ENCODE results near the gene NRXN3.
"Not testable (repeated sequence)": the region's sequence is repeated elsewhere in the genome, so short reads cannot be mapped to it uniquely, and the experiment has no call there.

Gene NRXN3

GRCh38 chr14:78486081-78486480 lies 315.9 kb downstream of the NRXN3 start:
- no peak for DNase-seq (ENCODE audit: low read depth in 2 of 2)

DNA sequence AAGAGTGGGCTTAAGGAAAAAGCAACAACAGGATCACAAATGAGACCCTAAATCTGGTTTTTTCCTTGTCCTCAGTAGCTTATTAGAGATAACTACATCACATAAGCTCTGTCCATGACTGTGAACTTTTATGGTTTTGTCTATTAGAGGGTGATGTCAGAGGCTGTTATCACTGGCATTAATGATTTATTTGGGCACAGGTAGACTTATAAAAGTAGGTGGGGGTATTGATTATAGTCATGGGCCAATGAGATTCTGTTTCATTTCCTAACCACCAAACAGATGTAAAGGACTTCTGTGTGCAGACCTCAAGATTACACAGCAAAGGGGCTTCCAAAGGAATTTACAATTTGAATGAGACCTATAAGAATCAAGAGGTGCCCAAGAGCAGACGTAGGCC lies 316.4 kb downstream of the NRXN3 start:
- no peak for DNase-seq (ENCODE audit: low read depth in 2 of 2)

DNA sequence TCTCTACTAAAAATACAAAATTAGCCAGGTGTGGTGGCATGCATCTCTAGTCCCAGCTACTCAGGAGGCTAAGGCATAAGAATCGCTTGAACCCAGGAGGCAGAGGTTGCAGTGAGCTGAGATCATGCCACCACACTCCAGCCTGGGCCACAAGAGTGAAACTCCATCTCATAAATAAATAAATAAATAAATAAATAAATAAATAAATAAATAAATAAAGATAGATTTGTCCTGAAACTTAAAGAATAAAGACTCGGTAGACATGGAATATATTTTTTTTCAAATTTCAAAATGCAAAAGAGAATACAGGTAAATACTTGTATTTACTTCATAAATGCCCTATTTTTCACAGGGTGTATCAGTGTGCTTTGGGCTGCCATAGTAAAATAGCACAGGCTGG lies 317.4 kb downstream of the NRXN3 start:
- DNase-seq (ENCODE audit: low read depth in 2 of 2) = not testable (repeated sequence)

- DNase-seq (ENCODE audit: low read depth in 2 of 2) = no peak
These were observed 318.8 kb downstream of the NRXN3 start for GRCh38 chr14:78488938-78489337.

- DNase-seq (ENCODE audit: low read depth in 2 of 2) = no peak
These were observed 320.9 kb downstream of the NRXN3 start for GRCh38 chr14:78491048-78491447.

DNA sequence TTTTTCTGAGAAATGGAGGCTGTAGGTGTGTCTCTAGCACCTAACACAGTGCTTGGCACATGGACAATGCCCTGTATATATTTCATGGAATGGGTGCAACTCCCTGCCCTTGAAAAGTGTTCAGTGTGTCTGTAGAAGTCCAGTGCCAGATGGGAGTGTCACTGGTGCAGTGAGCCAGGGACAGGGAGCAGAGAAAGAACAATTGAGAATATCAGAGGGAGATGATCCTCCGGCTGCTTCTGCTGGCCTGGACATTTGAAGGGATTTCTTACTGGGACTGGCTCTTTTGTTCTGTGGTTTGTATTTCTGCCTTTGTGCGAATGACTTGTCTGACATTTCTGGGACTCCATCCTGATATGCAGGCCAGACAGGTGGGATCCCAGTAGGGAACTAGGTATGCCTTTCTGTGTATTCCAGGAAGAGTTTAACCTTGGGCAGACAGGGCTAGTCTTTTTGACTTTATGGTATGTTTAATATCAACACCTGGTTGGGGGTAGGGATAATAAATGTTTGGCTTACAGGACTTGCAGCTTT lies 328.0 kb downstream of the NRXN3 start:
- DNase-seq (ENCODE audit: low read depth in 2 of 2) = no peak

DNA sequence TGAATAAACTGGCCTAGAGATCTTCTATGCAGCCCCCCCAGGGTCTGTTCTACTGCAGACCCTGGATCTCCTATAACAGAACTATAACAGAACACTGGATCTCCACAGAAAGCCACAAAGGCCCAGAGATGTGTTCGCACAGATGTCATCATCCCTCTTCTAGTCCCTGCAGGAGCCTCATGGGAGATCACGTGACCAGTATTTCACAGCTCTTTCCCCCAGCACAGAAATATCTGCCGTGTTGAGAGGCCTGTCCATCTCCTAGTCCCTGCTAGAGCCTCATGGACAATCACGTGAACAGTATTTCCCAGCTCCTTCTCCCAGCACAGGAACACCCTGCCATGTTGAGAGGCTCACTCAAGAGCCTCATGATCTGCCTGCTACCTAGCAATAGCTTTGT lies 331.7 kb downstream of the NRXN3 start:
- DNase-seq (ENCODE audit: low read depth in 2 of 2) = no peak

DNA sequence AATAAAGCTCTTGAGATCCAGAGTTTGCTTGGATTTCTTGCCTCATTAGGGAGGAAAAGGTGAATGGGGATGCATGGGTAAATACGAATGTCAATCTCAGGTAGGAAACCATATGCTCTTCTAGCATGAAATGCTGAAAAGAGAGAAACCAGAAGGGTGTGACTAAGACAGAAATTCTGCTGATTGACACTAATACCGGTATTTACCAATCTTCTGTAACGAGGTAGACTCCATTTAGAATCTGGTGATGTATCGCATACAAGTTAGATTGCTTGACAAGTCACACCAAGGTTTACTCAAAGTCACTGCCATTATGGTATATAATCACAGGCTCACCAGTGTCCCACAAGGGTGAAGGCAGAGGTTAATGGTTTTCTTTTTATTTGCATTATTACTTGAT lies 337.9 kb downstream of the NRXN3 start:
- DNase-seq (ENCODE audit: low read depth in 2 of 2) = no peak

GRCh38 chr14:78509516-78509915 lies 339.3 kb downstream of the NRXN3 start:
- no peak for DNase-seq (ENCODE audit: low read depth in 2 of 2)

DNA sequence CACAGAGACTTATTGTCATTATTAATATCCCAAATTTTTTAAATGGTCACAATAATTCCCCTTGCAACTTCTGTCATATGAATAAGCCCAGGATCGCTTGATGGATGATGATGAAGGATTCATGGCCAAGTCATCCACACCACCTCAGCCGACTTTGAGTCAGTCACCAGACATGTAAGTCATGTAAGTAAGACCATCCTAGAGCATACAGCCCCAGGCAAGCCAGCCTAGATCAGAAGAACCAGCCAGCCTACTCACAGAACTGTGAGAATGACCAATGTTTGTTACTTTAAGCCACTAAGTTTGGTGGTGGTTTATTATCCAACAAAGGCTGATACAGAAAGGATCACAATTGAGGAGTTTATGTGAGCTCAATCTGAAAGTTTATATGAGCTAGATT lies 341.8 kb downstream of the NRXN3 start:
- DNase-seq (ENCODE audit: low read depth in 2 of 2) = no peak

DNA sequence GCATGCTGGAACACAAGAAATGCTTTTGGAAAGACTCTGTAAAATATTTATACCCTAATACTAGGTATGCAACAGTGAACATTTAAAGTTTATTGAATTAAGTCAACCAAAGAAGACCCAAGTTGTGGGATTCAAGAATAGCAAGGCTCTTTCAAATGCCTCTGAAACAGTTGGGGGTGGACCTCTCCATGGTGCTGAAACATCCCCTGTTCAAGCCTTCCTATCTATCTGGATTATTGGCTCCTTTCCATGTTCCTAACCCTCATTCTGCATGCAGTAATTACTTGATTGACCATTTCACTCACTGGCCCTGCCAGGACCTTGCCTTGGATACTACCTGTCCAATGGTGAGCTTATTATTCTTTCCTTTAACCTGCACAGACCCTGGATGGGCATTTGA lies 349.7 kb downstream of the NRXN3 start:
- DNase-seq (ENCODE audit: low read depth in 2 of 2) = no peak

DNA sequence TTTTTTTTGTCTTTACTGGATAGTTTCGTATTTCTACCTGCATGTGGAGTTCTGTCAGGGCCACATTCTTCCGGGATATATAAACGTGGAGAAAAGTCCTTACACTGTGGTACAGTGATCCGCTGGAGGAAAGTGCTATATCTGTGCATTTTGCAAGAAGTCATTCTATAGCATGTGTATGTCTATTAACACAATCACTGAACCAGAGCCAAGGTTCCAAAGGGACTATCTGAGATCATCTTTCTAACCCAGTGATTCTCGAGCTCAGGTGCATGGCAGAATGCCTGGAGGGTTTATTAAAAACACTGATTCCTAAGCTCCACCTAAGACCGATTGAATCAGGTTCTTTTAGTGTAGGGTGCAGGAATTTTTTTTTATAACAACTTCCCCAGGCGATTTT lies 354.0 kb downstream of the NRXN3 start:
- DNase-seq (ENCODE audit: low read depth in 2 of 2) = no peak

DNA sequence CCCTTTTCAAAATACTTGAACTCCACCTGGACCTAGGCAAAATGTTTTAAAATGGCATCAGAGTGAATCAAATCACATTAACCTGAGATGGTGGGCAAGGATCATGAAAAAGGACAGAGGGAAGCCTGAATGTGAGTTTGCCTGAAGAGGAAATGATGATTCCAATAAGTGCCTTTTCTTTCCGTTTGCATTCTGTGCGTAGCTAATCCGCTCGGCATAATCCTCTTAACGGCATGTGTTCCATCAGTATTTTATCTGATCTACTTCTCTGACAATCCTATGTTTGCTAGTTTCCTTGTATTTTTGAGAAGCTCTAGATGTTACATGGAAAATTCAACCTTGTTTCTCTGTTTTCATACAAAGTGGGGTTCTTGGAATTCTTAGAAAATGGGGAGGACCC lies 354.6 kb downstream of the NRXN3 start:
- DNase-seq (ENCODE audit: low read depth in 2 of 2) = no peak

GRCh38 chr14:78530078-78530477 lies 359.9 kb downstream of the NRXN3 start:
- no peak for DNase-seq (ENCODE audit: low read depth in 2 of 2)

DNA sequence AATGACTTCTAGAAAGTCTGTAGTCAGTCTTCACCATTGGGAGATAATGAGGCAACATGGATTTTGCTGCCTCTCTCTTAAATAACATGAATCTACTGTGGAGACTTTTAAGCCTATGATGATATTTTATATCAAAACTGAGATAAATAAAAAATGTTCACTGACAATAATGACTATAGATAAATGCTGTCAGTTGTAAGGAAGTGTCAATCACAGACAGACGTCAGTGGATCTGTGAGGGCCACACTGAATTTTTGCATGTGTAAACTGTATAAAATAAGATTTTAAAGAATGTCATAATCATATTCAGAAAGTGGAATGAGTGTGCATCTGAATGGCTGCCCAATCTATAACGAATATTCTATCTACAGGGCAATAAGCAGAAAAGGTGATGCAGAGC lies 364.0 kb downstream of the NRXN3 start:
- no peak for DNase-seq (ENCODE audit: low read depth in 2 of 2)

- DNase-seq (ENCODE audit: low read depth in 2 of 2) = no peak
These were observed 364.9 kb downstream of the NRXN3 start for GRCh38 chr14:78535041-78535440.

DNA sequence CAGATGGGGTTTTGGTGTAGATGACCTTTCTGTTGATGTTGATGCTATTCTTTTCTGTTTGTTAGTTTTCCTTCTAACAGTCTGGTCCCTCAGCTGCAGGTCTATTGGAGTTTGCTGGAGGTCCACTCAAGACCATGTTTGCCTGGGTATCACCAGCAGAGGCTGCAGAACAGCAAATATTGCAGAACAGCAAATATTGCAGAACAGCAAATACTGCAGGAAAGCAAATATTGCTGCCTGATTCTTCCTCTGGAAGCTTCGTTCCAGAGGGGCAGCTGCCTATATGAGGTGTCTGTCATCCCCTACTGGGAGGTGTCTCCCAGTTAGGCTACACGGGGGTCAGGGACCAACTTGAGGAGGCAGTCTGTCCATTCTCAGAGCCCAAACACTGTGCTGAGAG lies 371.6 kb downstream of the NRXN3 start:
- not testable (repeated sequence) for DNase-seq (ENCODE audit: low read depth in 2 of 2)

GRCh38 chr14:78543433-78543832 lies 373.3 kb downstream of the NRXN3 start:
- DNase-seq (ENCODE audit: low read depth in 2 of 2) = no peak

GRCh38 chr14:78561074-78561473 lies 390.9 kb downstream of the NRXN3 start:
- no peak for DNase-seq (ENCODE audit: low read depth in 2 of 2)

DNA sequence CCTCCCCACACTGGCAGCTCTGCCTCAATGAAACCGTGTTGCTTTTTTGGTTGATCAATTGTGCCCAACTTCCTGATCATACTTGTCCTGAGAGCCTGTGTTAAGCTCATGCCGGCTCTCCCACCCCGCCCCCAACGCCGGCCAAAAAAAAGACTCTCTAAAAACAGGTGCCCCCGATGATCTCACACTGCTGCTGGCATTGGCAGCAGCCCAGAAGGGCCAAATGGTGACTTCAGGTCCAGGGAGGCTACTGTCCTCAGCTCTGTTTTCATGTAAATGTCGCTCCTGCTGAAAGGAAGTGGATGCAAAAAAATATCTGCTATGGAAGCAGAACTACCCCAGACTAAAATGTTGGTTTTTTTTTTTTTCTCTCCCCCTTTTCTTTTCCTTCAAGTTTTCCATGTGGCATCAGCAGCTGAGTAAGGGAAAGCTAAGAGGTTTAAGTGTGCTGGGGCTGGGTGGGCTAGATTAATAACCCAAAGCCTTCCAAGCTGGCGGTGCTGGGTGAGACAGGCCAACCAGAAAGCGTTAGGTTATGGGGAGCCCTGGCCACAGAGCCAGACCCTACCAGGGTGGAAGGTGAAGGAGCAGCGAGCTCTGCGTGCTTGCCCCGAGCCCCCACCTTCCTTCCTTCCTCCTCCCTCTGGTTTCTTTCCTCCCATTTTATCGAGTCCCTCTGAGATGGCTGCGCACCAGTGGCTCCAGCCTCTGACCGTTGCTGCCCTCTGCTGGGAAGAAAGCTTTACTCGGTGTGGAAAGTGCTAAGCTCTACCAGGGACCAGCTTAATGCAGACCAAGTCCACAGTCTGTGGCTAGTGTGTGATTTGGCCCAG lies 396.1 kb downstream of the NRXN3 start:
- DNase-seq (ENCODE audit: low read depth in 2 of 2) = peak; percentile 25 to 37

- no peak for DNase-seq (ENCODE audit: low read depth in 2 of 2)
These were observed 396.6 kb downstream of the NRXN3 start for GRCh38 chr14:78566859-78567172.

GRCh38 chr14:78567343-78567742 lies 397.2 kb downstream of the NRXN3 start:
- no peak for DNase-seq (ENCODE audit: low read depth in 2 of 2)

- not testable (repeated sequence) for DNase-seq (ENCODE audit: low read depth in 2 of 2)
These were observed 403.6 kb downstream of the NRXN3 start for GRCh38 chr14:78573736-78574135.
